Gastroesophageal sphincter (tissue), 4 donors: ENCODE data around the gene DEFB116. TPM values are rescaled to one million over a fixed set of nuclear protein-coding genes. Genes with fewer than 3 reads are reported as not detected.

Source experiments
- ATAC-seq: fragments of 150-250 bp; one replicate; pipeline ENCODE4 v1.9.1; 2016; ENCODE audit warnings: mild to moderate bottlenecking, moderate library complexity
- H3K27ac ChIP-seq, 4 donors: fragments of 200-600 bp; sonication (generic) in 3 of 4; 1 replicate in 3 of 4; 2 replicates in 1 of 4; pipeline ENCODE4 v1.5.1; 2016 to 2019
- H3K27me3 ChIP-seq: fragments of 200-600 bp; sonication (generic); one replicate; pipeline ENCODE4 v1.5.1; 2019
- H3K36me3 ChIP-seq, 2 donors: fragments of 200-600 bp; sonication (generic); one replicate each; pipeline ENCODE4 v1.5.1; 2019; ENCODE audit warnings: control low read depth in 1 of 2
- H3K4me1 ChIP-seq, 3 donors: fragments of 200-600 bp; sonication (generic); 1 replicate in 2 of 3; 2 replicates in 1 of 3; pipeline ENCODE4 v1.5.1; 2016 to 2019; ENCODE audit warnings: control low read depth in 2 of 3
- H3K4me3 ChIP-seq, 2 donors: fragments of 200-600 bp; sonication (generic); one replicate each; pipeline ENCODE4 v1.5.1; 2019; ENCODE audit warnings: mild to moderate bottlenecking in 1 of 2, moderate library complexity in 1 of 2
- H3K9me3 ChIP-seq, 3 donors: fragments of 200-600 bp; sonication (generic); one replicate each; pipeline ENCODE4 v1.5.1; 2017 to 2019; ENCODE audit warnings: control low read depth in 2 of 3
- EP300 ChIP-seq: sonication (generic); formaldehyde crosslinking; IDR thresholded peaks from one replicate; pipeline ENCODE4 v1.6.1; 2017; ENCODE audit warnings: antibody characterized with exemption, mild to moderate bottlenecking
- POLR2A ChIP-seq, 2 donors: fragments of 450-650 bp; IDR thresholded peaks; one replicate each; pipeline ENCODE4 v1.6.1; 2017; ENCODE audit warnings: antibody characterized with exemption in 2 of 2, mild to moderate bottlenecking in 2 of 2, moderate library complexity in 1 of 2
- POLR2AphosphoS5 ChIP-seq: sonication (generic); formaldehyde crosslinking; IDR thresholded peaks from one replicate; pipeline ENCODE4 v1.6.1; 2017; ENCODE audit warnings: antibody characterized with exemption
- WGBS, 2 donors: methylation state at CpG; one replicate each; pipeline ENCODE4 v1.1.5; 2018; ENCODE audit warnings: low coverage in 1 of 2; 5-methylcytosine and 5-hydroxymethylcytosine counted together
- small RNA-seq, 4 donors: library from RNA; depleted of rRNA; stranded (forward); fragments of <200 nt; gene quantifications; one replicate each; pipeline ENCODE3, GENCODE V24; 2016
- total RNA-seq, 4 donors: library from RNA; depleted of rRNA; stranded (reverse); fragments of >200 nt; gene quantifications; one replicate each; pipeline ENCODE4 v1.1.0, GENCODE V29; 2016
- TF ChIP-seq, protein P1 (sequence below), 4 experiments: fragments of 200-600 bp in 2 of 4; fragments of 450-650 bp in 2 of 4; sonication (generic) in 1 of 4; IDR thresholded peaks; one replicate each; pipeline ENCODE4 v1.5.1; 2017 to 2019; ENCODE audit warnings: antibody characterized with exemption in 4 of 4, mild to moderate bottlenecking in 2 of 4, moderate library complexity in 2 of 4

DEFB116 gene
- total RNA-seq, 4 donors from 2014 or later = not detected

- no peak for ATAC-seq
- WGBS, 2 donors = no CpG with 5 or more reads among the region's 1 CpG
- peaks cover 0 to 19% (median 0%) of the 10 kb centered on the region in 3 donors for H3K9me3 ChIP-seq
Observed at GRCh38 chr20:31278178-31278577, 30.2 kb downstream of the DEFB116 start.

DNA sequence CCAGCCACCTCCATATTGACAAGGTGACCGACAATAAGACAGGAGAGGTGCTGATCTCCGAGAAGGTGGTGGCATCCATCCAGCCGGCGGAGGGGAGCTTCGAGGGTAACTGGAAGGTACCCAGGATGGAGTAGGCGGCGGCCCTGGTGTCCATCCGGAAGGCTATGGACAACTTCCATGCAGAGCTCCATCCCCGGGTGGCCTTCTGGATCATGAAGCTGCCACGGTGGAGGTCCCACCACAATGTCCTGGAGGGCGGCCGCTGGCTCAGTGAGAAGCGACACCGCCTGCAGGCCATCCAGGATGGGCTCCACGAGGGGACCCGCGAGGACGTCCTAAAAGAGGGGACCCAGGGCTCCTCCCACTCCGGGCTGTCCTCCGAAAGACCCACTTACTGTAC, 33.9 kb downstream of the DEFB116 start:
- TF ChIP-seq POLR2AphosphoS5 (no peak), EP300 (no peak), POLR2A (IDR thresholded peaks at IDR 0.05) (no peak)
- TF ChIP-seq, protein P1, sequence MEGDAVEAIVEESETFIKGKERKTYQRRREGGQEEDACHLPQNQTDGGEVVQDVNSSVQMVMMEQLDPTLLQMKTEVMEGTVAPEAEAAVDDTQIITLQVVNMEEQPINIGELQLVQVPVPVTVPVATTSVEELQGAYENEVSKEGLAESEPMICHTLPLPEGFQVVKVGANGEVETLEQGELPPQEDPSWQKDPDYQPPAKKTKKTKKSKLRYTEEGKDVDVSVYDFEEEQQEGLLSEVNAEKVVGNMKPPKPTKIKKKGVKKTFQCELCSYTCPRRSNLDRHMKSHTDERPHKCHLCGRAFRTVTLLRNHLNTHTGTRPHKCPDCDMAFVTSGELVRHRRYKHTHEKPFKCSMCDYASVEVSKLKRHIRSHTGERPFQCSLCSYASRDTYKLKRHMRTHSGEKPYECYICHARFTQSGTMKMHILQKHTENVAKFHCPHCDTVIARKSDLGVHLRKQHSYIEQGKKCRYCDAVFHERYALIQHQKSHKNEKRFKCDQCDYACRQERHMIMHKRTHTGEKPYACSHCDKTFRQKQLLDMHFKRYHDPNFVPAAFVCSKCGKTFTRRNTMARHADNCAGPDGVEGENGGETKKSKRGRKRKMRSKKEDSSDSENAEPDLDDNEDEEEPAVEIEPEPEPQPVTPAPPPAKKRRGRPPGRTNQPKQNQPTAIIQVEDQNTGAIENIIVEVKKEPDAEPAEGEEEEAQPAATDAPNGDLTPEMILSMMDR (IDR thresholded peaks at IDR 0.05) = no peak
- peaks cover 0 to 54% (median 0%) of the 10 kb centered on the region in 3 donors for H3K9me3 ChIP-seq
- no peak overlapping the region for H3K27ac ChIP-seq
- H3K4me1 ChIP-seq = no peaks in the 10 kb centered on the region
- ATAC-seq = no peak
- WGBS, 2 donors = 63% methylated on average over 6 of the region's 20 CpGs; no CpG with 5 or more reads in 1 of the 2 donors
- no peaks in the 10 kb centered on the region for H3K36me3 ChIP-seq
- H3K4me3 ChIP-seq = no peak overlapping the region
- H3K27me3 ChIP-seq = peaks cover 9% of the 10 kb centered on the region

More at GRCh38 chr20:31278178-31278577, 30.2 kb downstream of the DEFB116 start:
- Histone ChIP-seq H3K4me1 (no peaks in the 10 kb centered on the region), H3K4me3 (no peak overlapping the region), H3K27me3 (peaks cover 9% of the 10 kb centered on the region), H3K36me3 (no peaks in the 10 kb centered on the region), H3K27ac (no peak overlapping the region)
- no peak for TF ChIP-seq EP300
- no peak for TF ChIP-seq POLR2AphosphoS5
- no peak for TF ChIP-seq POLR2A (IDR thresholded peaks at IDR 0.05)
- TF ChIP-seq, protein P1 (IDR thresholded peaks at IDR 0.05) = no peak

DNA sequence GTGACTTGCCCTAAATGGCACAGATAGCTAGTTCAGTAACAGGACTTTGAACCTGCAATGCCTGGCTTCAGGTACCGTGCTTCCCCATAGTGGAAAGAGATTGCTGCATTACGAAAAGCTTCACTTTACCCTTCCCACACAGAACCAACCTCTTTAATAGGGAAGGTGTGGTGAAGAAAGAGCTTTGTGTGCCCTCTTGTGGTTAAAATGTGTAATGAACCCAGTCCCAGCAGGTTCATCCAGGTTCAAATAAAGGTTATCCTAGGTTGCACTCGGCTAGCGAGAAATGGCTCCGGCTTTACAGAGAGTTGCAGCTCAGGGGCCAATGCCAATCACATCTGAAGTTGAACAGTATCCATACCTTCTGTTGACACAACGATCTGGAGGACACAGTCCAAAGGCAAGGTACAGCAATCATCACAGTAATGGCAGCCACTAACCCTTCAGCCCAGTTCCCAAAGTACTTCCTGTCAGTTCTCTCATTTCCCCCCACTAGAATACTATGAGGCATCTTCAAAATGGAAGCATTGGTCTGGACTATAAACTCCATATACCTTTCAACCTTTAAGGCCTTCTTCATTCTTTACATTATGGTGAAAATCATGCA, 48.0 kb downstream of the DEFB116 start:
- WGBS, 2 donors = 82 to 92% methylated on average over 2 to 5 of the region's 6 CpGs
- Histone ChIP-seq H3K36me3 (no peaks in the 10 kb centered on the region), H3K27me3 (no peaks in the 10 kb centered on the region), H3K9me3 (peaks cover 0 to 7% (median 0%) of the 10 kb centered on the region in 3 donors), H3K4me3 (no peak overlapping the region), H3K4me1 (no peaks in the 10 kb centered on the region), H3K27ac (no peak overlapping the region)
- ATAC-seq = no peak
- TF ChIP-seq EP300 = no peak

GRCh38 chr20:31257364-31257763, 51.0 kb downstream of the DEFB116 start, which contains the start of gene DEFB115:
DEFB115 (plus strand) TSS chr20:31257664; CDS start chr20:31257664, 0 bp downstream.
- H3K4me3 ChIP-seq = no peak within 1 kb of the TSS
- H3K27me3 ChIP-seq = no peaks in the 10 kb centered on the region
- no peak within 1 kb of the TSS for H3K27ac ChIP-seq
- TF ChIP-seq, protein P1 (IDR thresholded peaks at IDR 0.05) = no peak
- TF ChIP-seq EP300 (no peak), POLR2AphosphoS5 (no peak), POLR2A (IDR thresholded peaks at IDR 0.05) (no peak)
- H3K4me1 ChIP-seq = no peaks in the 10 kb centered on the region
- 50% methylated on average over 2 of the region's 2 CpGs for WGBS, 2 donors
- ATAC-seq = no peak
- no peaks in the 10 kb centered on the region for H3K9me3 ChIP-seq
- H3K36me3 ChIP-seq = no peaks in the 10 kb centered on the region

- TF ChIP-seq POLR2AphosphoS5 (no peak), POLR2A (IDR thresholded peaks at IDR 0.05) (no peak), EP300 (no peak)
- TF ChIP-seq, protein P1 (IDR thresholded peaks at IDR 0.05) = no peak
- no peak for ATAC-seq
- 29 to 43% methylated on average over 3 of the region's 3 CpGs for WGBS, 2 donors
Observed at GRCh38 chr20:31256959-31257358, 51.4 kb downstream of the DEFB116 start.

More at GRCh38 chr20:31256959-31257358, 51.4 kb downstream of the DEFB116 start:
- Histone ChIP-seq H3K4me1 (no peaks in the 10 kb centered on the region), H3K9me3 (no peaks in the 10 kb centered on the region), H3K4me3 (no peak overlapping the region), H3K27me3 (no peaks in the 10 kb centered on the region), H3K36me3 (no peaks in the 10 kb centered on the region), H3K27ac (no peak overlapping the region)

Small RNA genes within 50 kb of the gene (small RNA-seq; reads per million reads assigned to genes)
- 0 reads per million in 4 donors for gene RNA5SP480

Other genes starting within 250 kb of the DEFB116 start
- not detected for gene DEFB115, start 50.9 kb downstream of the DEFB116 start, total RNA-seq
- gene DEFB118, start 60.0 kb upstream of the DEFB116 start, total RNA-seq = not detected
- not detected for gene DEFB119, start 82.0 kb upstream of the DEFB116 start, total RNA-seq
- gene DEFB121, start 97.6 kb upstream of the DEFB116 start, total RNA-seq = not detected
- not detected for gene DEFB123, start 132.0 kb upstream of the DEFB116 start, total RNA-seq
- 1 to 10 TPM in 1 of 4 donors, not detected in 3; 2.0 TPM for gene DEFB124, start 166.5 kb upstream of the DEFB116 start, total RNA-seq
- 1 to 10 TPM; 3.2 to 7.1 (median 5.4) TPM for gene REM1, start 166.7 kb upstream of the DEFB116 start, total RNA-seq
- gene HM13, start 205.9 kb upstream of the DEFB116 start, total RNA-seq = 10 to 100 TPM; 39.1 to 55.9 (median 44.8) TPM